Muscle of back (tissue), 11 donors: Measurements from ENCODE around the gene ATP6AP1. TPM values are rescaled to one million over a fixed set of nuclear protein-coding genes. Genes with fewer than 3 reads are reported as not detected.
"Not testable (repeated sequence)": the region's sequence is repeated elsewhere in the genome, so short reads cannot be mapped to it uniquely, and the experiment has no call there.

Experiments used
- DNase-seq, 3 donors: peaks; one replicate each; pipeline versions ENCODE4 v3.0.0 to v3.0.0-alpha.2; 2013
- polyA plus RNA-seq, 10 donors: library from polyadenylated mRNA; unstranded; fragments of 120-200 nt; gene quantifications; one replicate each; pipeline ENCODE4 v1.2.1, GENCODE V29; 2013; ENCODE audit not compliant: insufficient read length in 10 of 10

Gene ATP6AP1
- polyA plus RNA-seq, 10 donors = 52.3 to 72.3 (median 59.8) TPM

DNA sequence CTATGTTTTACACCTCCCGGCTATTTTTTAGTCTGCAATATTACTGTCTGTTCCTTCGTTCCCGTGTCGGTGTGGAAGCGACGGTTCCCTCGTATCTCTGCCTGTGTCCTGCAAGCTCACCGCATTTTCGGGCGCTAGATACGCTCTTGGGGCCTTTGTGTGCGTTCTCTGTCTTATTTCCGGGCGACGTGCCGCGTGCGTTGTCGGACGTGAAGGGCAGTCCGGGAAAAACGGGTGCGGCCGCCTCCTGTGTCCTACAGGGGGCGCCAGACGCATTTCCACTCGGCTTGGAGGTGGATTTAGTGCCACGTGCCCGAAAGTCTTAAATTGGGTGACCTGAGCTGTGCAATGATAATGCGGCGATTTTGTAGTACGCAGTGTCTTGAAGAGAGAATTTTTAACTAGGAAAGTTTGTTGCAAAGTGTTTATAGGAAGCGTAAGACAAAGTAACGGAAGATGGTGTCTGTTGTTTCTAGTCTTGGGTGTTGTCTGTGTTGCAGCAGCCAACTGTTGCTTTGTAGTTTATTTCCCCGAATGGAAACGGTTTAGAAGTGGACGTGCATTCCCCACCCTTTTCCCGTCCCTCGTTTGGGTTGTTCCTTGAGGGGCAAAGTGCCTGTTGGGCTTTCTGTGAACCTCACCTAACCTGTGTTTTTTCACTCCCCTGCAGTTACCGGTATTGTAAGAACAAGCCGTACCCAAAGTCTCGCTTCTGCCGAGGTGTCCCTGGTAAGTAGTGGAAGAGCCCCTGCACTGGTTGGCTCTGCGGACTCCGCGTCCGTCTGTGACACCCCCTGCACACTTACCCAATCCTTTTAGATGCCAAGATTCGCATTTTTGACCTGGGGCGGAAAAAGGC is 29.6 kb upstream of the ATP6AP1 start:
- DNase-seq = peak; percentile 80 to 91 (median 82)

DNA sequence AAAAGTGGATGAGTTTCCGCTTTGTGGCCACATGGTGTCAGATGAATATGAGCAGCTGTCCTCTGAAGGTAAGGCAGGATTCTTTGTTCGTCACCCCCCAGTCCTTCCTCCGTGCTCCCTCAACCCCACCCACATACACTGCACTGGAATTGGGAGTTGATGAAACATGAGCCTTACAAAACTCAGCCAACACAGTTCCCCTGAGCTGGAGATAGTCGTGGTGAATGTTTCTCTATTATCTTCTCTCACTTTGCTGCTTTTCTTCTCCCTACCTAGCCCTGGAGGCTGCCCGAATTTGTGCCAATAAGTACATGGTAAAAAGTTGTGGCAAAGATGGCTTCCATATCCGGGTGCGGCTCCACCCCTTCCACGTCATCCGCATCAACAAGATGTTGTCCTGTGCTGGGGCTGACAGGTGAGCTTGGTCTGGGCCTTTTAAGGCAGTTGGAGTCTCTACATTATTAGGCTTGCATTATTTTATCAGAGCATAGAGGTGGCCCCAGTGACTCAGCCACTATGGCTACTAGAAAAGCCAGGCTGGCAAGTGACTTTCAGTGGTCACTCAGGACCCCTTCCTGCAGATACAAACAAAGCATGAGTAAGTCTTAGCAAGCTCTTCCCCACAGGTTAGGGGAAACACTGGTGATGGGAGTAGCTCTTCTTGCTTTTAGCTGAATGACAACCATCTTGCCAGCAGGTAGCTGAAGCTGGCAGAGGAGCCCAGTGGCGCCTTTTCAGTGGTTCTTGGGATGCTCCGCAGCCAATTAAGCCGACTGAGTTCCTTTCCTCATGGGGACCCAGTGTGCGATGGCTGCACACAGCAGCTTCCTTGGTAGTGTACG is 28.7 kb upstream of the ATP6AP1 start:
- no peak for DNase-seq

DNA sequence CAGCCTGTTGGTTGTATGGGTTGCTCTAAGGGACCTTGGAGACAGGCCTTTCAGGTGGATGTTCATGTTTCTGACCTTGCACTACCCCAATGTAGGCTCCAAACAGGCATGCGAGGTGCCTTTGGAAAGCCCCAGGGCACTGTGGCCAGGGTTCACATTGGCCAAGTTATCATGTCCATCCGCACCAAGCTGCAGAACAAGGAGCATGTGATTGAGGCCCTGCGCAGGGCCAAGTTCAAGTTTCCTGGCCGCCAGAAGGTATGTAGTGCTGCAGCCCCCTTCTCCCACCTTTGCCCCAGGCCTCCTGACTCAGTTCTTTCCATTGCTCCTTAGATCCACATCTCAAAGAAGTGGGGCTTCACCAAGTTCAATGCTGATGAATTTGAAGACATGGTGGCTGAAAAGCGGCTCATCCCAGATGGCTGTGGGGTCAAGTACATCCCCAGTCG is 28.1 kb upstream of the ATP6AP1 start:
- not testable (repeated sequence) for DNase-seq

DNA sequence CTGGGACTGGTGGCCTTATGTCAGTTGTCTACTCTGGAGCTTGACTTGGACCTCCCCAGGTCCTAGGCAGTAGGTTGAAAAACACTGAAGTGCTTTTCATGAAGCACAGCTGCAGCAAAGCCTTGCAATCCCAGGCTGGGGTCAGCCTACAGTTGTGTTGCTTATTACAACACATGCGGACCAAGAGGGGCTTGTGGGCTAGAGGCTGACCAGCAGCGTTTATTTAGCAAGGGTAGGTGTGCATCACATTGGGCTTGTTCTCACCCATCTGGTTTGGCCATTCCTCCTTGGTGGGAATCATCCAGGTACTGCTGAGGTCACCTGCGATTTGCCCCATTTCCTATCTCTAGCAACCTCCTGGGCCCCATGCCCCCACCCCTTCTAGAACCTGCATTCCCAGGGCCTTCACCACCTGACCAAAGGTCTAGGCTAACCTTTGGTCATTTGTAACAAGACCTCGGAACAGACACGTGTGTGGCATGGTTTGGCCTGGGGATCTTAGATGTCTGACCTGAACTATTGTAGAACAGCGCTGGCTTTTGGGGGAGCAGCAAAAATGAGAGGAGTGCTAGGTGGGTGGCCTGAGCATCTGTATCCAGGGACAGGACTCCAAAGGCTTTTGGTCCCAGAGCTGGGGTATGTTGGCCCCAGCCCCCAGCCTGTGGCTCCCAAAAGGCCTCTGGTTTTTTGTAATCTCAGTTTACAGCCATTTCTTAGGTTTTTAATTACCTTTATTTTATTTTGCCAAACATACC is 27.3 kb upstream of the ATP6AP1 start:
- no peak for DNase-seq

DNA sequence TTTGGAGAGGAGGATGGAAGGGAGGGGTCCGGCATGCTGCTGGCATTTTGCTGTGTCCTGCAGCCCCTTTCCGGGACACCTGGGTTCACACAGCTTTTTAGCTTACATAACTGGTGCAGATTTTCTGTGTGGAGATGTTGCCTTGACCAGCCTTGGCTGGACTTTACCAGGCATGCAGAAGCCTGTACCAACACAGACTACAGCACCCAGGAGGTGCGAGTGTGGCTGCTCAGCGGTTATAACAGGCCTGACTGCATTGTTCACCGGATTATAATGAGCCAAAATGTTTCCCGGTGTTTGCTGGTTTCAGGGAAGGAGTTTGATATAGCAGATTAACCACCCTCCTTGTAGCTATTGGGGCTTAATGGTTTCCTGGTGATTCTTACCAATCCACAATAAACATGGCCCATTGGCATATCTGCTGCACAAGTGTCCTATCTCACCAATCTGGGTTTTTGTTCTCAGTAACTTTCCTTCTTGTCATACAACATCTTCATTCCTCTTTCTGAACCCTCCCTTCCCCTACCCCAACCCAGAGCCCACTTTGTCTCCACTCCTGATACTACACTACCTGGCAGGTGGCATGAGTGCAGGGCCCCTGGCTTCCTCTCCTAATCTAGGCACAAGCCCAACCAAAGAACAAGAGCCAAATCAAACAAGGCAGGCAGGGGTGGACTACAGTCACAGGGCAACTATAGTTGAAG is 26.4 kb upstream of the ATP6AP1 start:
- DNase-seq = no peak

DNA sequence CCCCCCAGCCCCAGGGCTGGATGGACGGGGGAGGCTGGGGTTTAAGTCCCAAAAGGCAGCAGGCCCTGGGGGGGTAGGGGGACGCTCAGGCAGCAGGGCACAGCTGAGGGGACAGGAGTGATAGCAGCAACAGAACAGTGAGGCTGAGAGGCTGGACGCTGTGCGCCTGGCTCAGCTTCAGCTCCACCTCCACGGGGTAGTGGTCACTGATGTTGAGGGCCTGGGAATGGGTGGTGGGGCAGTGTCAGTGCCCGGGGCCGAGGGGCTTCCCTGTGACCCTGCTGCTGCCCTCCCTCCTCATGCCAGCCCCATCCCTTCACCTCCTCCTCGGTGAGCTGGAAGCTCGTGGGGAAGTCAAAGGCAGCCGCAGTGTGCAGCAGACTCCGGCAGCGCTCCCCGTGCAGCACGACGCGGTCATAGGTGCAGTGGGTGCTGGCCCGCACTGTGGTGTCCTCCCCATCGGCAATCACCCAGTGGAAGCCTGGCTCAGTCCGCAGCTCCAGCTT is 25.8 kb upstream of the ATP6AP1 start:
- DNase-seq = no peak

DNA sequence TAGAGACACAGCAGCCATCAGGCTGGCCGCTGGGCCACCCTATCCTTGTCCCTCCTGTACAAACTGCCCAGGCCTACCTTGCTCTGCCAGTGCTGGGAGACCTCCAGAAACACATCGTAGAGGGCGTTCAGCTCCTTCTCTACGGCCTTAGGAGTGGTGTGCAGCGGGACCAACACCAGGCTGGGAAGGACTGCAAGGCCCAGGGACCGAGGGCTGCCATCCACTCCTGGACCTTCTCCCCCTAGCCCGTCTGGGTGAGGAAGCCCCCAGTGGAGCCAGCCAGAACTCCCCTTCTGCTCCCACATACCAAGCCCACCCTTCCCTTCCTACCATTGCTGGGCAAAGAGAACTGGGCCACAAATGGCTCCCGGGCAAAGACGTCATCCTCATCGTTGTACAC is 25.3 kb upstream of the ATP6AP1 start:
- no peak for DNase-seq

DNA sequence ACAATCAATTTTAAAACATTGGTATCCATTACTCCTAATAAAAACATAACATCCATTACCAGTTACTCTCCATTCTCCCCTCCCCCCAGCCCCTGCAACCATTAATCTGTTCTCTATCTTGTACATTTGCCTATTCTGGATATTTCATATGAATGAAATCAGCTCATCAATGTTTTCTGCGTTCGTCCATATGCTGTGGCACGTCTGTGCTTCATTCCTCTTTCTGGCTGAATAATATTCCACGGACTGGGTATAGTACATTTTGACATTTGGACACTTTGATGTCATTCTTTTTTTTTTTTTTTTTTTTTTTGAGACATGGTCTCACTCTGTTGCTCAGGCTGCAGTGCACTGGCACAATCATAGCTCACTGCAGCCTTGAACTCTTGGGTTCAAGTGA is 24.6 kb upstream of the ATP6AP1 start:
- no peak for DNase-seq

DNA sequence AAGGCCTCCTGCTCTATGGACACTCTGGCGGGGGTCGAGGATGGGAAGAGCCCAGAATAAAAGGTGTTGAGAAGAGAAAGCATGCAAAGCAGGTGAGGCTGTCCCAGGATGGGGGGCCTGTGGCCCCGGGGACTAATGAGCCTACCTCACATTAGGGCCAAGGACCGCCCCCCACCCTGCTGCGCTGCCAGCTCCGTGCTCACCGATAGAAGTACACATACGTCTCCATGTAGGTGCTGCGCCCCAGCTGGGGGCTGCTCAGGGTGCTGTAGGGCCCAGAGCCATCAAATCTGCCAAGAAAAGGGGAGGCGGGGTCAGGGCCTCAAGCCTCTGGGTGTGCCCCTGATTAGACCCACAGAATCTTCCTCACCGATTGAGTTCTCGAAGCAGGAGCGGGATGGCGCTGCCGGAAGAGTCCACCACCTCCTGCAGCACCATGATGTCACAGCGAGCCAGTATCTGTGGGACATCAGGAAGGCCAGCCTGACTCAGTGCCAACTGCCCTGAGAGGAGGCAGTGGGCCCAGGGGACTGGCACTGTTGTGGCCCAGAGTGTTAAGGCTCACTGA is 23.8 kb upstream of the ATP6AP1 start:
- no peak for DNase-seq

DNA sequence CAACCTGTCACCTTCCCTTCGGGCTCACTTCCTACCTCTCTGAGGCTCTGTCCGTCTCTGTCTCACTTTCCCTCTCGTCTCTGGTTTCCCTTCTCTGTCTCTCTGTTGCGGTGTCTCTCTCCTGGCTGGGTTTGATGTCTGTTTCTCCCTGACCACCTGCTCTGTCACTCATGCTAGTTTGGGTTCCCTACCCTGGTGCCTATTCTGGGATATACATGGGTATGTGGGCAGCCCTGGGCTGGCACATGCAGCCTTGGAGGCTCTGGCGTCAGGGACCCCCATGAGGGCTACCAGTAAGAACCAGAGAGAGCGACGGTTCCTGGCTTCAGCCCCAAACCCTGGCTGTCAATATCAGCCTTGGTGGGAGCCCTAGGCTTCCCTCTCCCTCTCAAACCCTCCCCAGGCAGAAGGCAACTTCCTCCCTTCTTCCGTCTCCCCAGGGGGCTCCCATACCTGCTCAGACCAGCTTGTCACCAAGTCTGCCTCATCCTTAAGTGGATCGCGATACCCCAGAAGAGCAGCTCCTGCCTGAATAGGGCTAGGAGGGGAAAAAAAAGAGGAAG is 19.7 kb upstream of the ATP6AP1 start:
- DNase-seq = no peak

DNA sequence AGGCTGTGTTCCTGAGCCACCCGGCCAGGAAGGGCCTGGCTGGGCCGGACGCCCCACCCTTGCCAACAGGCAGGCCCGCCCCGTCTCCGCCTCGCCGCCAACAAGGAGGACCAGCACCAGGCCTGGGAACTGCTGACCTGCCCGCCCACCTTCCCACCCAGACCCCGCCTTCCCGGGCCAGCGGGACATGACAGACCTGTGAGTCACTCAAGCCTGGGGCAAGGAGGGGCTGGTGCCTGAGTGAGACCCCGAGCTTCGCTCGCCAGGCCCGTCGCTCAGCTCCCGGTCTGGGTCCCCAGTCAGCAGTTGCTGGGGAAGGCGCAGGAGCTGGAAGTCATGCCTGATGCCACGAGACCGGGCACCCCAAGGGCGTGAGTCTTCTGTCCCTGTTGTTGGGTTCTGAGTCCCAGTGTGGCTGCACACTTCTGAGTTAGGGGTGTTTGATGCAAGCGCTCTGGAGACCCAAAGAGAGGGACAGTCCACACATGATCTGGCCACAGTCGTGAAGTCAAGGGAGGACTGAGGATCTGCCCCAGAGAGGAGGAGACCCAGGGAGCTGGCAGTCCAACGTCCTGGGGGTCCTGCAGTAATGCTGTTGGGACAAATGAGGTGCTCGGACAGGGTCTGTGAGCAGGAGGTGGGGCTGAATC is 19.1 kb upstream of the ATP6AP1 start, which contains the start of gene DNASE1L1:
TSS of gene DNASE1L1 (minus strand) at position 33 of the 650 bp plus-strand sequence. CDS start 3,686 bp downstream, outside the sequence.
- peak in 2 of 3 donors; percentile 55 to 57 for DNase-seq

DNA sequence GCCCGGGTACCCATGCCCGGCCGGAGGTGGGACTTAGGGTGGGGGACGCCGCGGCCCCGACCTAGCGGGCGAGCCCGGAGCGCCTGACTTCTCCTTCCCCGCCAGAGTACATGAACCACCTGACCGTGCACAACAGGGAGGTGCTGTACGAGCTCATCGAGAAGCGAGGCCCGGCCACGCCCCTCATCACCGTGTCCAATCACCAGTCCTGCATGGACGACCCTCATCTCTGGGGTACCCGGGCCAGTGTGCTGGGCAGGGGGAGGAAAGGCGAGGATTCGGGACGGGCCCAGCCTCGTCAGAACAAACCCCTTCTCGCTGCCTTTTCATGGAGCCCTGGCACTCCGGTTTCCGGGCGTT is 16.5 kb upstream of the ATP6AP1 start:
- peak in 2 of 3 donors; percentile 44 to 79 for DNase-seq

DNA sequence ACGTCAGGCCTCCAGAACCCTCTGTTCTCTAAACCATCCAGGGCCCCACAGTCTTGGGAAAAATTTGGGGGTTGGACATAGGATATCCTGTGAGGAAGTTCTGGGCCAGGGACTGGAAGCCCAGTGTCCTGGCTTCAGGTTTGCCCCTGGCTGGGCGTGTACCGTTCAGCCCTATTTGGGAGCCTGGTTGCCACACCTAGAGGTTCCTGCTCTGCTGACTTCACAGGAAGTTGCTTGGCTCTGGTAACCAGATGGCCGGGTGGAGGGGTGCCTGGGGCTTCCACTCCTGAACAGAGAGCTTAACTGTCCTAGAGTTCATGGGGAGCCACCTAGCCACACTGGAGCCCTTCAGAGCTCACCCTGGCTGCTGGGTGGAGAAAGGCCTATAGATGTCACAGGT is 16.0 kb upstream of the ATP6AP1 start:
- DNase-seq = no peak

DNA sequence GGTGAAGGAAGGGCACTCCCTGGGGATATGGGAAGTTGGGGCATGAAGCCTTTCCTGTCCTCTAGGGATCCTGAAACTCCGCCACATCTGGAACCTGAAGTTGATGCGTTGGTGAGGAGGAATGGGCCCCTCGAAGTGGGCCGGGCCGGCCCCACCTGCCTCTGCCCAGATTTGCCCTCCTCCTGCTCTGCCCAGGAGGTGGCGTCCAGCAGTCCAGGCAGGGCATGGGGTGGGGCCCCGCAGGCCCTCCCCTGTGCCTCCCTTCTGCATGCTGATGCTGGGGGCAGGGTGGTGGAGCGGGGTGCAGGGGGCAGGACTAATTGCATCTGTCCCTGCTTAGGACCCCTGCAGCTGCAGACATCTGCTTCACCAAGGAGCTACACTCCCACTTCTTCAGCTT is 15.3 kb upstream of the ATP6AP1 start:
- no peak for DNase-seq

DNA sequence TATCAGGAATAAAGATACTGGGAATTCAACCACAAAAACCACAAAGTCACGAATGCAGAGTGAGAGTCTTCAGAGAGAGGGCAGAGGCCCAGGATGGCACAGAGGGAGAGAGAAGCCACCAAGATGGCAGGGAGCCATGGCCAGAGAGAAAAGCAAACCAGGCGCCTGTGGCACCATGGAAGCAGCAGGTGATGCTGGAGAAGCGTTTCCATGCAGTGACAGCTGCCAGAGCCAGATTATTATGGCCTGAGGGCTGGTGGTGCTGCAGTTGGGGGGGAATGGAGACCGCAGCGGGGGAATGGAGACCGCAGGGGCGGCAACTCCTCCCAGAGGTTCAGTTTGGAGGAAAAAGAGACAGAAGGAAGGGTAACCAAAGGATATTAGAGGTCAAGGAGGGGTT is 11.3 kb upstream of the ATP6AP1 start:
- DNase-seq = no peak

DNA sequence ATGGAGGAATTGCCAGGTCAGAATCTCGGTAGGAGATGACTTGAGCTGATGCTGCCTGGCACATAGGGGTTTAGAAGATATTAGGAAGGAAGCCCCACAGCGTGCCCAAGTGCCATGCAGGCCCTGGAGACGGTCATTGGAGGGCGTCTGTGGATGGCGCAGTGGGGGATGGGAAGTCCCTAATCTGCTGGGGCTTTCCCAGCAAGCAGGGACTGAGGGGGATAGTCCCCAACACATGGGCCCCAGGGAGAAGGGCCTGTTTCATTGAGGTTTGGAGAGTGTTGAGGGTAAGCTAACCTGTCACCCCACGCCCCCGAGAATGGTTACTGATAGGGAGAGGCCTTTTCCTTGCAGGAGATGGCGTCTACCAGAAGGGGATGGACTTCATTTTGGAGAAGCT is 9.3 kb upstream of the ATP6AP1 start:
- DNase-seq = no peak

DNA sequence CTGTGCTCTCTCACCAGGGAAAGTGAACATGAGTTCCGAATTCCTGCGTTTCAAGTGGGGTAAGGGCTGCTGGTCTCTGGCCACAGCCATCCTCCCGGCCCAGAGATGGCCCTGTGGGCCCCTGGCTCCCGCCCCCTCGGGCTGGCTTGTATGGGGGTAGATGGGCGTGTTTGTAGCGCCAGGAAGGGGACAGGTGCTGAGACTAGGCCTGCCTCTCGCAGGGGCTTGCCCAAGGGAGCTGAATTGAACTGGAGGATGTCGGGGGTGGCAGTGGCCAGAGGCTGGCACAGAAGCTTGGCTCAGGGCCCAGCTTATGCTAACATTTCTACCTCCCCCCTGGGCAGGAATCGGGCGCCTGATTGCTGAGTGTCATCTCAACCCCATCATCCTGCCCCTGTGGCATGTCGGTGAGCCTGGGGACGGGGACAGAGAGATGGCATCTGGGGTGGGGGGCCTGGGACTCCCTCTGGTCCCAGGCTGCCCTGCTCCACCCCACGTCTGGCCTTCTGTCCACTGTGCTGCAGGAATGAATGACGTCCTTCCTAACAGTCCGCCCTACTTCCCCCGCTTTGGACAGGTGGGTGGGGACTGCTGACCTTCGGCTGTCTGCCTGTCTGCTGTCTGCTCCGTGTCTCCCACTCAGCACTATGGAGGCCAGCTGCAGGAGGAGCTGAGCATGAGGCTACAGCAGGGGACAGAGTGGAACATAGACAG is 8.6 kb upstream of the ATP6AP1 start:
- no peak for DNase-seq

DNA sequence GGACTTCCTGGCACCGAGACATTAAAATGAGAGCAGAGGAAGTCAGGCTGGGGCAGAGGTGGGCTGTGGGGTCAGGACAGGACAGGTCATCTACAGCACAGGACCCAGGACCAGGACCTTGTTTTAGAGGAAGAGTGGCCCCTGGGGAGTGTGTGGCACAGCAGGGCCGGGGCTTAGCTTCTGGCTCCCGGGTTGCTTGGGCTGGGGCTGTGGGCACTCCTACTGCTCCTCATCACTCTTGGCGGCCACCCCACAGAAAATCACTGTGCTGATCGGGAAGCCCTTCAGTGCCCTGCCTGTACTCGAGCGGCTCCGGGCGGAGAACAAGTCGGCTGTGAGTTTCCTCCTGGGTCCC is 8.1 kb upstream of the ATP6AP1 start:
- no peak for DNase-seq
